H1 (cell line): Measurements from ENCODE around the gene APOBEC2. TPM values are rescaled to one million over a fixed set of nuclear protein-coding genes. Genes with fewer than 3 reads are reported as not detected.

Experiments
- CTCF ChIA-PET: fragments of 300-600 bp; sonication (Branson Sonifier 250); formaldehyde crosslinking; loops from one replicate; lab custom pipeline; 2021; ENCODE audit not compliant: partially characterized antibody; lab: Charles Lee
- POLR2A ChIA-PET: fragments of 300-600 bp; sonication (Branson Sonifier 250); formaldehyde crosslinking; loops from one replicate; lab custom pipeline; 2021; ENCODE audit warnings: inconsistent platforms; ENCODE audit not compliant: partially characterized antibody; lab: Charles Lee
- DNase-seq, 2 experiments: peaks; one replicate each; pipeline versions ENCODE4 v3.0.0 to v3.0.0-alpha.2; 2010 to 2022; ENCODE audit warnings: low spot score in 2 of 2, low read depth in 1 of 2, mixed read lengths in 1 of 2
- FAIRE-seq: peaks from 2 replicates; lab custom pipeline; 2011; peaks lifted over from hg19 to GRCh38; lab: Jason Lieb, UNC
- H2AFZ ChIP-seq: 2 replicates; pipeline ENCODE4 v1.8.1; 2012; ENCODE audit warnings: low read length, inconsistent platforms
- H2AK5ac ChIP-seq: 2 replicates; pipeline ENCODE4 v1.6.1; 2013; ENCODE audit warnings: low read depth, low read length
- H2BK120ac ChIP-seq: replicated peaks from 2 replicates; pipeline ENCODE3; 2013; ENCODE audit warnings: low read depth, low read length, inconsistent platforms
- H2BK12ac ChIP-seq: 2 replicates; pipeline ENCODE4 v1.6.1; 2013; ENCODE audit warnings: low read depth, low read length
- H2BK15ac ChIP-seq: 2 replicates; pipeline ENCODE4 v1.6.1; 2013; ENCODE audit warnings: low read length
- H2BK20ac ChIP-seq: 2 replicates; pipeline ENCODE4 v1.6.1; 2013; ENCODE audit warnings: low read length
- H2BK5ac ChIP-seq: 2 replicates; pipeline ENCODE4 v1.6.1; 2013; ENCODE audit warnings: low read depth, low read length
- H3K14ac ChIP-seq: 2 replicates; pipeline ENCODE4 v1.6.1; 2013; ENCODE audit warnings: inconsistent platforms; ENCODE audit not compliant: insufficient read length
- H3K18ac ChIP-seq: 2 replicates; pipeline ENCODE4 v1.6.1; 2013; ENCODE audit warnings: low read length; ENCODE audit errors: extremely low read depth
- H3K23ac ChIP-seq: 2 replicates; pipeline ENCODE4 v1.6.1; 2013; ENCODE audit warnings: inconsistent platforms; ENCODE audit not compliant: insufficient read length
- H3K23me2 ChIP-seq: 2 replicates; pipeline ENCODE4 v1.6.1; 2013; ENCODE audit warnings: low read depth, low read length
- H3K27ac ChIP-seq: 2 replicates; pipeline ENCODE4 v1.6.1; 2011; ENCODE audit warnings: low read depth, low read length, inconsistent platforms
- H3K27me3 ChIP-seq, 4 experiments: replicated peaks in 1 of 4; 1 replicate in 1 of 4; 2 replicates in 3 of 4; pipeline versions ENCODE4 v1.6.1 to v1.8.1; 2011 to 2013; ENCODE audit warnings: low read length in 3 of 4, mild to moderate bottlenecking in 3 of 4, inconsistent platforms in 2 of 4, mixed read lengths in 2 of 4, moderate library complexity in 1 of 4; ENCODE audit not compliant: control insufficient read depth in 3 of 4, insufficient read depth in 3 of 4; ENCODE audit errors: extremely low read depth in 1 of 4
- H3K36me3 ChIP-seq, 4 experiments: 2 replicates each; pipeline versions ENCODE4 v1.6.1 to v1.8.1; 2011 to 2013; ENCODE audit warnings: mild to moderate bottlenecking in 4 of 4, low read length in 3 of 4, moderate library complexity in 2 of 4, control low read depth in 1 of 4, inconsistent platforms in 1 of 4; ENCODE audit not compliant: insufficient read depth in 4 of 4, control insufficient read depth in 2 of 4
- H3K4ac ChIP-seq: replicated peaks from 2 replicates; pipeline ENCODE3; 2013; ENCODE audit warnings: low read length, low read depth, mixed read lengths, inconsistent platforms; ENCODE audit not compliant: insufficient read length
- H3K4me1 ChIP-seq, 4 experiments: replicated peaks in 1 of 4; 1 replicate in 1 of 4; 2 replicates in 3 of 4; pipeline versions ENCODE4 v1.6.1 to v1.8.1; 2011 to 2013; ENCODE audit warnings: low read length in 3 of 4, inconsistent platforms in 2 of 4, mixed read lengths in 1 of 4; ENCODE audit not compliant: insufficient read depth in 4 of 4, control insufficient read depth in 3 of 4
- H3K4me2 ChIP-seq, 2 experiments: 2 replicates each; pipeline versions ENCODE4 v1.6.1 to v1.8.1; 2011 to 2013; ENCODE audit warnings: low read depth in 2 of 2, low read length in 2 of 2, control low read depth in 1 of 2, inconsistent platforms in 1 of 2, mild to moderate bottlenecking in 1 of 2; ENCODE audit not compliant: insufficient read depth in 1 of 2
- H3K4me3 ChIP-seq, 4 experiments: fragments of 200-600, 300-600 bp in 1 of 4; sonication (generic), shearing (Covaris generic), sonication (Bioruptor Twin) in 1 of 4; 2 replicates each; pipeline versions ENCODE4 v1.5.1 to v1.8.1; 2011 to 2016; ENCODE audit warnings: low read length in 4 of 4, low read depth in 3 of 4, control low read depth in 2 of 4, inconsistent platforms in 2 of 4, mild to moderate bottlenecking in 2 of 4, mixed read lengths in 1 of 4, moderate library complexity in 1 of 4; ENCODE audit not compliant: insufficient read depth in 2 of 4; ENCODE audit errors: extremely low read depth in 1 of 4
- H3K56ac ChIP-seq: replicated peaks from 2 replicates; pipeline ENCODE3; 2013; ENCODE audit warnings: low read depth, mild to moderate bottlenecking, mixed read lengths, low read length, inconsistent platforms; ENCODE audit not compliant: insufficient read length
- H3K79me1 ChIP-seq: 2 replicates; pipeline ENCODE4 v1.6.1; 2013; ENCODE audit warnings: low read depth, low read length, control low read depth
- H3K79me2 ChIP-seq, 2 experiments: 2 replicates each; pipeline versions ENCODE4 v1.6.1 to v1.8.1; 2012 to 2013; ENCODE audit warnings: low read length in 2 of 2, mild to moderate bottlenecking in 2 of 2, inconsistent platforms in 1 of 2; ENCODE audit not compliant: insufficient read depth in 2 of 2, control insufficient read depth in 1 of 2
- H3K9ac ChIP-seq, 4 experiments: replicated peaks in 1 of 4; 1 replicate in 1 of 4; 2 replicates in 3 of 4; pipeline versions ENCODE4 v1.6.1 to v1.8.1; 2011 to 2013; ENCODE audit warnings: low read depth in 3 of 4, low read length in 3 of 4, control low read depth in 2 of 4, mild to moderate bottlenecking in 2 of 4, moderate library complexity in 2 of 4, inconsistent platforms in 1 of 4; ENCODE audit errors: extremely low read depth in 1 of 4
- H3K9me3 ChIP-seq, 2 experiments: 2 replicates each; pipeline versions ENCODE4 v1.6.1 to v1.8.1; 2012 to 2013; ENCODE audit warnings: mild to moderate bottlenecking in 2 of 2, moderate library complexity in 2 of 2, control low read depth in 1 of 2, inconsistent platforms in 1 of 2, low read depth in 1 of 2, low read length in 1 of 2, mixed read lengths in 1 of 2; ENCODE audit not compliant: insufficient read depth in 2 of 2
- H4K20me1 ChIP-seq, 2 experiments: replicated peaks in 1 of 2; 2 replicates each; pipeline versions ENCODE3 to v1.8.1; 2011 to 2013; ENCODE audit warnings: inconsistent platforms in 2 of 2, low read length in 2 of 2, mild to moderate bottlenecking in 1 of 2; ENCODE audit not compliant: insufficient read depth in 2 of 2, control insufficient read depth in 1 of 2
- H4K5ac ChIP-seq: 2 replicates; pipeline ENCODE4 v1.6.1; 2013; ENCODE audit warnings: low read length, low read depth, mixed read lengths, inconsistent platforms; ENCODE audit not compliant: insufficient read length
- H4K8ac ChIP-seq: 2 replicates; pipeline ENCODE4 v1.8.0; 2013; ENCODE audit warnings: mild to moderate bottlenecking, moderate library complexity, low read length, inconsistent platforms; ENCODE audit not compliant: insufficient read depth; ENCODE audit errors: extremely low read depth
- H4K91ac ChIP-seq: replicated peaks from 2 replicates; pipeline ENCODE3; 2013; ENCODE audit warnings: low read length, mixed read lengths, inconsistent platforms; ENCODE audit not compliant: insufficient read length
- ASH2L ChIP-seq: fragments of 200-600, 300-600 bp; sonication (generic); IDR thresholded peaks from one replicate; pipeline ENCODE4 v1.7.1; 2017; ENCODE audit warnings: low read length
- ATF3 ChIP-seq: IDR thresholded peaks from 2 replicates; pipeline ENCODE4 v1.6.1; 2011; ENCODE audit warnings: low read depth, mild to moderate bottlenecking, low read length; ENCODE audit not compliant: insufficient read depth
- CBX5 ChIP-seq: fragments of 300-800, 300-1000 bp; sonication (generic); IDR thresholded peaks from 2 replicates; pipeline ENCODE4 v1.7.1; 2016; ENCODE audit warnings: antibody characterized with exemption, low read length, low read depth
- RAD21 ChIP-seq, 2 experiments: IDR thresholded peaks in 1 of 2; conservative IDR thresholded peaks in 1 of 2; 2 replicates each; pipeline ENCODE4 v1.6.1; 2011; ENCODE audit warnings: low read depth in 2 of 2, low read length in 2 of 2, improper control_type of control experiment in 1 of 2, inconsistent platforms in 1 of 2, mild to moderate bottlenecking in 1 of 2, moderate library complexity in 1 of 2
- SP1 ChIP-seq: IDR thresholded peaks from 2 replicates; pipeline ENCODE4 v1.6.1; 2011; ENCODE audit warnings: low read depth, low read length
- WGBS, 2 experiments: shearing (Covaris generic) in 1 of 2; methylation state at CpG; one replicate each; pipeline versions ENCODE4 v1.1.6 to v1.1.7; 2013 to 2015; ENCODE audit warnings: low lambda C conversion rate in 2 of 2, mixed read lengths in 2 of 2, inconsistent platforms in 1 of 2, low coverage in 1 of 2, missing lambda C conversion rate in 1 of 2; ENCODE audit not compliant: insufficient replicate concordance in 2 of 2, insufficient coverage in 1 of 2, insufficient read length in 1 of 2; ENCODE audit errors: extremely low coverage in 1 of 2, missing lambda C conversion rate in 1 of 2; 5-methylcytosine and 5-hydroxymethylcytosine counted together
- polyA plus RNA-seq, 7 experiments: library from polyadenylated mRNA; depleted of rRNA in 3 of 7; stranded (reverse) in 5 of 7; unstranded in 2 of 7; fragments of >200 nt in 5 of 7; fragments of 200-250 nt in 2 of 7; gene quantifications; 1 replicate in 5 of 7; 2 replicates in 1 of 7; 4 replicates in 1 of 7; pipeline versions ENCODE4 v1.2.1 to v1.2.3, GENCODE V29; 2011 to 2013; ENCODE audit warnings: missing spikeins in 2 of 7, mixed read lengths in 2 of 7
- total RNA-seq: library from RNA; stranded (reverse); fragmentation: NEBNext Ultra II Directional; extraction: Animal tissue kit (Norgen Biotek cat#: 25700); gene quantifications from 2 replicates; pipeline ENCODE4 v1.2.1, GENCODE V29; 2021

The APOBEC2 gene
- total and polyA plus RNA-seq, 2 of the 8 experiments (the other 6 are each of a cell fraction or from before 2014, with no cell fraction given), result not detected

GRCh38 chr6:41074692-41075436, 21.9 kb downstream of the APOBEC2 start:
- Histone ChIP-seq H2BK5ac (no peak overlapping the region), H2BK15ac (no peak overlapping the region), H3K79me2 (peaks cover 41 to 63% of the 10 kb centered on the region in 2 experiments), H3K23ac (no peak overlapping the region), H2BK12ac (no peak overlapping the region), H4K8ac (no peak overlapping the region), H3K36me3 (peaks cover 4 to 19% (median 9%) of the 10 kb centered on the region in 4 experiments; a peak in 6 of 8 replicates), H3K4me3 (peak overlapping the region; percentile 83 to 96 (median 92); a peak in 7 of 8 replicates), H3K56ac (no peak overlapping the region), H3K79me1 (no peaks in the 10 kb centered on the region; the same call in 1 of the 2 replicates), H3K4me2 (peak overlapping the region; percentile 89 to 98), H3K27me3 (no peaks in the 10 kb centered on the region), H4K91ac (no peak overlapping the region), H3K4me1 (peaks cover 2 to 5% (median 4%) of the 10 kb centered on the region in 4 experiments; a peak in 3 of 7 replicates), H3K18ac (no peak overlapping the region), H2BK20ac (no peak overlapping the region), H4K20me1 (peaks cover 0 to 7% of the 10 kb centered on the region in 2 experiments), H4K5ac (no peak overlapping the region), H2BK120ac (no peak overlapping the region), H3K27ac (no peak overlapping the region), H3K9ac (no peak overlapping the region; a peak in 1 of 7 replicates), H2AFZ (no peak overlapping the region), H3K14ac (no peak overlapping the region), H2AK5ac (no peak overlapping the region), H3K23me2 (peaks cover 11% of the 10 kb centered on the region), H3K9me3 (no peaks in the 10 kb centered on the region), H3K4ac (no peak overlapping the region)
- ChIA-PET POLR2A (interaction anchor here (0.7 to 1.4 kb wide), 4 partner anchors 9 to 126 kb away, joined by 3 to 4 read pairs (median 3); no protein-coding TSS in a partner anchor), CTCF (interaction anchor here (0.9 to 1.1 kb wide), 2 partner anchors 108 to 487 kb away, joined by 4 to 5 read pairs; partner anchors contain the start of gene LRFN2)
- DNase-seq (no peak), FAIRE-seq (no peak)
- TF ChIP-seq SP1 (no peak), ATF3 (no peak), CBX5 (no peak), RAD21 (IDR thresholded peaks at IDR 0.05 in 1 of 2, conservative IDR thresholded peaks at IDR 0.05 in 1 of 2; ENCODE audit: low read depth in 2 of 2, low read length in 2 of 2) (no peak), ASH2L (no peak)
- 63% methylated on average over 11 of the region's 11 CpGs; no CpG with 5 or more reads in 1 of the 2 experiments for WGBS, 2 experiments
